CD8-positive, alpha-beta memory T cell (primary cell): ENCODE results near the gene GAD2. TPM values are rescaled to one million over a fixed set of nuclear protein-coding genes. Genes with fewer than 3 reads are reported as not detected.
"Not testable (repeated sequence)": the region's sequence is repeated elsewhere in the genome, so short reads cannot be mapped to it uniquely, and the experiment has no call there.

ENCODE experiments used
- CTCF ChIA-PET: fragments of 350-600 bp; sonication (Branson Sonifier 250); formaldehyde crosslinking; loops from one replicate; lab custom pipeline; 2021; ENCODE audit warnings: antibody characterized with exemption; lab: Charles Lee
- POLR2A ChIA-PET: fragments of 350-600 bp; sonication (Branson Sonifier 250); formaldehyde crosslinking; loops from one replicate; lab custom pipeline; 2021; ENCODE audit warnings: antibody characterized with exemption; lab: Charles Lee
- DNase-seq, 5 donors: peaks; one replicate each; pipeline versions ENCODE4 v3.0.0 to v3.0.0-alpha.2; 2020 to 2022; ENCODE audit warnings: mixed read lengths in 1 of 5
- H3K27ac ChIP-seq: one replicate; pipeline ENCODE4 v1.7.0; 2013; ENCODE audit warnings: low read depth, mild to moderate bottlenecking, low read length, moderate library complexity
- H3K27me3 ChIP-seq: 2 replicates; pipeline ENCODE4 v1.7.0; 2013; ENCODE audit warnings: low read length, mild to moderate bottlenecking; ENCODE audit not compliant: insufficient read depth, poor library complexity, severe bottlenecking
- H3K36me3 ChIP-seq: 2 replicates; pipeline ENCODE4 v1.7.0; 2013; ENCODE audit warnings: mild to moderate bottlenecking, low read length, moderate library complexity; ENCODE audit not compliant: insufficient read depth
- H3K4me1 ChIP-seq: 2 replicates; pipeline ENCODE4 v1.7.0; 2013; ENCODE audit warnings: mild to moderate bottlenecking, low read length, moderate library complexity; ENCODE audit not compliant: insufficient read depth
- H3K4me3 ChIP-seq: 2 replicates; pipeline ENCODE4 v1.7.0; 2013; ENCODE audit warnings: mild to moderate bottlenecking, low read length
- H3K9me3 ChIP-seq: 2 replicates; pipeline ENCODE4 v1.7.0; 2013; ENCODE audit warnings: mild to moderate bottlenecking, low read length
- H3K27ac Mint-ChIP-seq, 8 donors: one replicate each; pipeline ENCODE4 v1.8.0; 2020 to 2021; ENCODE audit warnings: mixed read lengths in 8 of 8, mild to moderate bottlenecking in 6 of 8, inconsistent platforms in 3 of 8, moderate library complexity in 3 of 8
- H3K27me3 Mint-ChIP-seq, 2 donors: one replicate each; pipeline ENCODE4 v1.8.0; 2020 to 2021; ENCODE audit warnings: mixed read lengths in 2 of 2, mild to moderate bottlenecking in 1 of 2, moderate library complexity in 1 of 2
- H3K36me3 Mint-ChIP-seq, 3 donors: one replicate each; pipeline ENCODE4 v1.8.0; 2020 to 2021; ENCODE audit warnings: mixed read lengths in 3 of 3, inconsistent platforms in 1 of 3, mild to moderate bottlenecking in 1 of 3
- H3K4me1 Mint-ChIP-seq, 3 donors: one replicate each; pipeline ENCODE4 v1.8.0; 2020 to 2021; ENCODE audit warnings: mixed read lengths in 3 of 3, inconsistent platforms in 1 of 3, mild to moderate bottlenecking in 1 of 3
- H3K4me3 Mint-ChIP-seq, 7 donors: one replicate each; pipeline ENCODE4 v1.8.0; 2020 to 2021; ENCODE audit warnings: mixed read lengths in 7 of 7, mild to moderate bottlenecking in 6 of 7, moderate library complexity in 4 of 7, inconsistent platforms in 2 of 7
- H3K9me3 Mint-ChIP-seq, 5 donors: one replicate each; pipeline ENCODE4 v1.8.0; 2020 to 2022; ENCODE audit warnings: mixed read lengths in 5 of 5, mild to moderate bottlenecking in 3 of 5, moderate library complexity in 2 of 5, inconsistent platforms in 1 of 5
- polyA plus RNA-seq: library from polyadenylated mRNA; unstranded; fragments of 300-500 nt; fragmentation: Illumina TruSeq; gene quantifications from one replicate; pipeline ENCODE4 v1.2.3, GENCODE V29; 2021
- total RNA-seq, 2 experiments: library from RNA; stranded (reverse); gene quantifications; one replicate each; pipeline ENCODE4 v1.2.3, GENCODE V29; 2021

Gene GAD2
- total and polyA plus RNA-seq, 3 experiments from 2014 or later: not detected

DNA sequence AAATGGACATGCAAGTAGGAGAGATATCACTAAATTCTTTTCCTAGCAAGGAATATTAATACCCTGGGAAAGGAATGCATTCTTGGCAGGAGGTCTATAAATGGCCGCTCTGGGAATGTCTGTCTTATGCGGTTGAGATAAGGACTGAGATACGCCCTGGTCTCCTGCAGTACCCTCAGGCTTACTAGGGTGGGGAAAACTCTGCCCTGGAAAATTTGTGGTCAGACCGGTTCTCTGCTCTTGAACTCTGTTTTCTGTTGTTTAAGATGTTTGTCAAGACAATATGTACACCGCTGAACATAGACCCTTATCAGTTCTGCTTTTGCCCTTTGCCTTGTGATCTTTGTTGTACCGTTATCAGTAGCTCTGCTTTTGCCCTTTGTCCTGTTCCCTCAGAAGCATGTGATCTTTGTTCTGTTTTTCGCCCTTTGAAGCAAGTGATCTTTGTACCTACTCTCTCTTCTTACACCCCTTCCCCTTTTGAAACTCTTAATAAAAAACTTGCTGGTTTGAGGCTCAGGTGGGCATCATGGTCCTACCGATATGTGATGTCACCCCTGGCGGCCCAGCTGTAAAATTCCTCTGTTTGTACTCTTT, 132.3 kb downstream of the GAD2 start:
- DNase-seq, H3K4me3 Mint-ChIP-seq, H3K4me3 ChIP-seq, H3K4me1 ChIP-seq, H3K36me3 ChIP-seq, H3K9me3 ChIP-seq, H3K27ac ChIP-seq, H3K27ac Mint-ChIP-seq, H3K36me3 Mint-ChIP-seq, H3K27me3 ChIP-seq, CTCF ChIA-PET, POLR2A ChIA-PET, H3K4me1 Mint-ChIP-seq, H3K9me3 Mint-ChIP-seq: not testable (repeated sequence)
- peaks cover 10 to 22% of the 10 kb centered on the region in 2 donors for H3K27me3 Mint-ChIP-seq

Other genes with a start within 250 kb of the GAD2 start
- gene APBB1IP, start 221.6 kb downstream of the GAD2 start, total RNA-seq: 10 to 100 TPM; 47.7 to 48.9 TPM
- 72.3 TPM for gene APBB1IP, start 221.6 kb downstream of the GAD2 start, polyA plus RNA-seq